ENCODE measurements around the gene FAM170A.

DNA sequence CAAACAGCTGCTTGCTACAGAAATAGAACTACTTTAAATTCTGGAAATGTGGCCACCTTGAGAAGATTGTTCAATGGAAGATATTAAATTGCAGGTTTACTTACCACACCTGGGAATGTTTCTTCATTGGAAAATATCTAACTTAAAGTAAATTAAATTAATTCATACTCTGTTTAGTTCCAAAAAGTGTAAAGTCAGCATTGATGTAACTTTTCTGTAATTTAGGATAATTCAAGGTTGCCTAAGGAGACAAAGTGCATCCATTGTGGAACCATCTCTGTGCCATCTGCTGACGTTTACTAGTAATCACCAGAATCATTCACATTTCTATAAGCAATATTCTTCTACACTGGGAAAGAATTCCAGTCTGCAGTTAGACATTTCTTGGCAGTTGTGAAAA is 53.0 kb downstream of the FAM170A start:
- TF ChIP-seq EZH2phosphoT487 (IDR thresholded peaks at IDR 0.05; ENCODE audit: insufficient read depth, low read depth) (no peak), EZH2 (IDR thresholded peaks at IDR 0.05; ENCODE audit: insufficient read depth, poor library complexity, severe bottlenecking) (no peak)

Measured in GM23248 (cell line).